Measurements from ENCODE around the gene CNTFR. TPM values are rescaled to one million over a fixed set of nuclear protein-coding genes. Genes with fewer than 3 reads are reported as not detected.

The CNTFR gene
- total RNA-seq, 1 donor from 2014 or later: 8.6 TPM

DNA sequence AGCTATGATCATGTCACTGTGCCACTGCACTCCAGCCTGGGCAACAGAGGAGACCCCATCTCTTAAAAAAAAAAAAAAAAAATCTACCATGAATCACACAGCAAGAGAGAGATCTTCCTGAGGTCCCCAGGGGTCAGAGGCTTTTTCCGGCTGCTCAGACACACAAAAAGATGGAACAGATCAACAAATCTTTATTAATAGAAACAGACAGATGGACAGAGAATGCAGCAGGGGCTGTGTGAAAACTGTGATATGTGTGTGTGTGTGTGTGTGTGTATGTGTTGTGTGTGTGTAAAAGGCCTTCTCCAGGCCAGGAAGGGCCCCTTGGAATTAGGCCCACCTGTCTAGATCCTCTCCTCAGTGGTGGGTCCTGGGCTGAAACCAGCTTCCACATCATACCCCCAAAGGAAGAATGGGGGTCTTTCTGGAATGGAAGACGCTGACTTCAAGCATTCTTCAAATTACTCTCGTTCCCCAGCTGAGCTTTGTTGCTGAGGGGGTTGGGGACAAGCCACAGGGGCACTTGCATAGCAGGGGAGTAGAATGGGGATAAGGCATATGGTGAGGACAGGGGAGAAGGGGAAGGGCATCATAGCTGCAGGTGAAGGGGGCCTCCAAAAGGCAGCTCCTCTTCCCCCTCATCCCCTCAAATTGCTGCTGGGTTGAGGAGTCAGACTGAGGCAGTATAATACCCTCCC is 45.2 kb upstream of the CNTFR start:
- no peak overlapping the region for H3K9ac ChIP-seq
- peaks cover 39% of the 10 kb centered on the region for H3F3A ChIP-seq (ENCODE audit: low read depth)
- H3K27ac Mint-ChIP-seq: no peak overlapping the region
- H3K27me3 Mint-ChIP-seq (ENCODE audit: insufficient read depth, low read depth): peaks cover 18% of the 10 kb centered on the region
- peaks cover 29% of the 10 kb centered on the region for H3K4me1 ChIP-seq
- H3K27me3 ChIP-seq: peaks cover 33% of the 10 kb centered on the region
- H3K4me1 Mint-ChIP-seq: peaks cover 26% of the 10 kb centered on the region
- H2AFZ ChIP-seq (replicated peaks): no peak overlapping the region
- H3K36me3 Mint-ChIP-seq: peaks cover 2% of the 10 kb centered on the region
- no peak for DNase-seq (ENCODE audit: low spot score)
- no peaks in the 10 kb centered on the region for H3K9me3 ChIP-seq (ENCODE audit: low read depth)
- H3K36me3 ChIP-seq: no peaks in the 10 kb centered on the region
- no peak overlapping the region for H3K4me2 ChIP-seq
- peaks cover 2% of the 10 kb centered on the region for H3K9me3 Mint-ChIP-seq
- TF ChIP-seq, protein P1, sequence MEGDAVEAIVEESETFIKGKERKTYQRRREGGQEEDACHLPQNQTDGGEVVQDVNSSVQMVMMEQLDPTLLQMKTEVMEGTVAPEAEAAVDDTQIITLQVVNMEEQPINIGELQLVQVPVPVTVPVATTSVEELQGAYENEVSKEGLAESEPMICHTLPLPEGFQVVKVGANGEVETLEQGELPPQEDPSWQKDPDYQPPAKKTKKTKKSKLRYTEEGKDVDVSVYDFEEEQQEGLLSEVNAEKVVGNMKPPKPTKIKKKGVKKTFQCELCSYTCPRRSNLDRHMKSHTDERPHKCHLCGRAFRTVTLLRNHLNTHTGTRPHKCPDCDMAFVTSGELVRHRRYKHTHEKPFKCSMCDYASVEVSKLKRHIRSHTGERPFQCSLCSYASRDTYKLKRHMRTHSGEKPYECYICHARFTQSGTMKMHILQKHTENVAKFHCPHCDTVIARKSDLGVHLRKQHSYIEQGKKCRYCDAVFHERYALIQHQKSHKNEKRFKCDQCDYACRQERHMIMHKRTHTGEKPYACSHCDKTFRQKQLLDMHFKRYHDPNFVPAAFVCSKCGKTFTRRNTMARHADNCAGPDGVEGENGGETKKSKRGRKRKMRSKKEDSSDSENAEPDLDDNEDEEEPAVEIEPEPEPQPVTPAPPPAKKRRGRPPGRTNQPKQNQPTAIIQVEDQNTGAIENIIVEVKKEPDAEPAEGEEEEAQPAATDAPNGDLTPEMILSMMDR (IDR thresholded peaks at IDR 0.05): no peak
- TF ChIP-seq EZH2 (IDR thresholded peaks at IDR 0.05): no peak
- TF ChIP-seq EZH2phosphoT487 (IDR thresholded peaks at IDR 0.05): no peak
- peaks cover 15% of the 10 kb centered on the region for H3K79me2 ChIP-seq (ENCODE audit: low read depth)
- H3K27ac ChIP-seq: no peak overlapping the region
- peaks cover 17% of the 10 kb centered on the region for H4K20me1 ChIP-seq (ENCODE audit: low read depth)
- H3K4me3 ChIP-seq: no peak overlapping the region
- peak overlapping the region; percentile 48 for H3K4me3 Mint-ChIP-seq

DNA sequence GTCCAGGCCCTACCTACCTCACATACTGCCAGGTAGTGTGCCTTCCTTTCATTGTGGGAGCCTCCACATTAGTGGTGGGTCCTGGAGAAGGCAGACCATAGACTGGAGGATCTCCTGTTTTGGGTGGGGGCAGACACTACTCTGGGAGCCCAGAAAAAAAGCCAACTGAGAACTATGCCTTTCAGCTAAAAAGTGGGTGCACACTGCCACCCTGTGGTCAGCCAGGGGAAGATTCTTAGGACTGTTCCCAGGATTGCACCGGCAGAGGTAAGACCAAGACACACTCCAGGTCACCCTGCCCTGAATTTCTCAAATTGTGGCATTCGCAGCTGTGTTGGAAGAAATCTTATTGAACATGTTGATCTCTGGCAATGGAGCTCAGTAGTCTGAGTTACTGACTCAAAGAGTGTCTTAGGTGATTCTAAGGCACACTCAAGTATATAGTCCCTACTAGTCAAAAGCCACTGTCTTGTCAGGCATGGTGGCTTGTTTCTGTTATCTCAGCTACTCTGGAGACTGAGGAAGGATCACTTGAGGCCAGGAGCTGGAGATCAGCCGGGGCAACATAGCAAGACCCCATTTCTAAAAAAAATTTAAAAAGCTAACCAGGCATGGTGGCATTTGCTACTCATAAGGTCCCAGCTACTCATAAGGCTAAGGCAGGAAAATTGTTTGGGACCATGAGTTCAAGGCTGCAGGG is 44.5 kb upstream of the CNTFR start:
- peaks cover 25% of the 10 kb centered on the region for H3K27me3 Mint-ChIP-seq (ENCODE audit: insufficient read depth, low read depth)
- H3F3A ChIP-seq (ENCODE audit: low read depth): peaks cover 43% of the 10 kb centered on the region
- peaks cover 17% of the 10 kb centered on the region for H4K20me1 ChIP-seq (ENCODE audit: low read depth)
- no peak overlapping the region for H2AFZ ChIP-seq (replicated peaks)
- peaks cover 40% of the 10 kb centered on the region for H3K27me3 ChIP-seq
- H3K36me3 Mint-ChIP-seq: peaks cover 2% of the 10 kb centered on the region
- H3K4me3 ChIP-seq: no peak overlapping the region
- peaks cover 15% of the 10 kb centered on the region for H3K79me2 ChIP-seq (ENCODE audit: low read depth)
- H3K27ac ChIP-seq: no peak overlapping the region
- no peak overlapping the region for H3K27ac Mint-ChIP-seq
- peaks cover 32% of the 10 kb centered on the region for H3K4me1 Mint-ChIP-seq
- H3K4me2 ChIP-seq: peak overlapping the region; percentile 61
- H3K4me3 Mint-ChIP-seq: peak overlapping the region; percentile 41
- peaks cover 35% of the 10 kb centered on the region for H3K4me1 ChIP-seq
- TF ChIP-seq, protein P1 (IDR thresholded peaks at IDR 0.05): peak; percentile 92
- no peak for TF ChIP-seq EZH2 (IDR thresholded peaks at IDR 0.05)
- peak; percentile 84 for DNase-seq (ENCODE audit: low spot score)
- H3K9ac ChIP-seq: no peak overlapping the region
- peaks cover 2% of the 10 kb centered on the region for H3K9me3 Mint-ChIP-seq
- H3K9me3 ChIP-seq (ENCODE audit: low read depth): no peaks in the 10 kb centered on the region
- H3K36me3 ChIP-seq: no peaks in the 10 kb centered on the region

DNA sequence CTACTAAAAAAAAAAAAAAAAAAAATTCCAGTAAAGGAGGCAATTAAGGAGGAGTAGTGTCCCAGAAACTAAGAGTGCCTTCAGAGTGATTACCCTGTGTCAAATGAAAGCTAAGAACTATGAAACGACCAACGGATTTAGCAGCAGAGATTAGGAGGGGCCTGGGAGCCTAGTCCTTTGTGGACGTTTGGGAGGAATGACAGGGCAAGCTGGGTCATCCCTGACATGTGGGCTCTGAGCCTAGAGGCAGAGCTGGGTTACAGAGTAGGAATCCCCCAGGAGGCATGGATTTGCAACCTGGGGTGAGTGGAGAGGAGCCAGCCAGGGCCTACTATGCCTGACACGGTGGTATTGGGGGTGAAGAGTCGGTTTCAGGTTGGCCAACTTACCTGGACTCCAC is 43.6 kb upstream of the CNTFR start:
- Histone ChIP-seq H3K9ac (no peak overlapping the region), H4K20me1 (ENCODE audit: low read depth) (peaks cover 17% of the 10 kb centered on the region), H3K27ac (no peak overlapping the region), H3K9me3 (ENCODE audit: low read depth) (no peaks in the 10 kb centered on the region), H2AFZ (replicated peaks) (no peak overlapping the region), H3K27me3 (peaks cover 48% of the 10 kb centered on the region), H3K4me3 (no peak overlapping the region), H3F3A (ENCODE audit: low read depth) (peaks cover 35% of the 10 kb centered on the region), H3K4me1 (peaks cover 40% of the 10 kb centered on the region), H3K4me2 (peak overlapping the region; percentile 61), H3K36me3 (no peaks in the 10 kb centered on the region), H3K79me2 (ENCODE audit: low read depth) (peaks cover 15% of the 10 kb centered on the region)
- TF ChIP-seq, protein P1 (IDR thresholded peaks at IDR 0.05): no peak
- TF ChIP-seq EZH2phosphoT487 (IDR thresholded peaks at IDR 0.05): no peak
- TF ChIP-seq EZH2 (IDR thresholded peaks at IDR 0.05): no peak
- DNase-seq (ENCODE audit: low spot score): peak; percentile 68
- Mint-ChIP-seq H3K9me3 (peaks cover 2% of the 10 kb centered on the region), H3K4me3 (peak overlapping the region; percentile 59), H3K4me1 (peaks cover 32% of the 10 kb centered on the region), H3K27me3 (ENCODE audit: insufficient read depth, low read depth) (peaks cover 30% of the 10 kb centered on the region), H3K27ac (no peak overlapping the region), H3K36me3 (peaks cover 2% of the 10 kb centered on the region)

Data from neural progenitor cell (in vitro differentiated cells).